ENCODE results near the gene ARID5B.
"Not testable (repeated sequence)": the region's sequence is repeated elsewhere in the genome, so short reads cannot be mapped to it uniquely, and the experiment has no call there.

The ARID5B gene

GRCh38 chr10:61965703-61966395 is 64.3 kb downstream of the ARID5B start:
- DNase-seq (ENCODE audit: low spot score), result no peak

GRCh38 chr10:61967298-61967697 is 65.8 kb downstream of the ARID5B start:
- DNase-seq (ENCODE audit: low spot score), result no peak

- no peak for DNase-seq (ENCODE audit: low spot score)
Observed at GRCh38 chr10:61970182-61971002, 68.9 kb downstream of the ARID5B start.

- no peak for DNase-seq (ENCODE audit: low spot score)
Observed at GRCh38 chr10:61971003-61971325, 69.5 kb downstream of the ARID5B start.

- no peak for DNase-seq (ENCODE audit: low spot score)
Observed at GRCh38 chr10:61973169-61973568, 71.7 kb downstream of the ARID5B start.

GRCh38 chr10:61973906-61974305 is 72.4 kb downstream of the ARID5B start:
- DNase-seq (ENCODE audit: low spot score), result no peak

- no peak for DNase-seq (ENCODE audit: low spot score)
Observed at GRCh38 chr10:61974601-61975390, 73.3 kb downstream of the ARID5B start.

GRCh38 chr10:61975391-61975932 is 74.0 kb downstream of the ARID5B start:
- no peak for DNase-seq (ENCODE audit: low spot score)

GRCh38 chr10:61976951-61977721 is 75.6 kb downstream of the ARID5B start:
- DNase-seq (ENCODE audit: low spot score), result not testable (repeated sequence)

- no peak for DNase-seq (ENCODE audit: low spot score)
Observed at GRCh38 chr10:61978965-61979364, 77.5 kb downstream of the ARID5B start.

GRCh38 chr10:61981460-61981859 is 80.0 kb downstream of the ARID5B start:
- DNase-seq (ENCODE audit: low spot score), result no peak

GRCh38 chr10:61983255-61983654 is 81.8 kb downstream of the ARID5B start:
- DNase-seq (ENCODE audit: low spot score), result no peak

GRCh38 chr10:61984803-61985418 is 83.4 kb downstream of the ARID5B start:
- no peak for DNase-seq (ENCODE audit: low spot score)

GRCh38 chr10:61985715-61986114 is 84.2 kb downstream of the ARID5B start:
- no peak for DNase-seq (ENCODE audit: low spot score)

- no peak for DNase-seq (ENCODE audit: low spot score)
Observed at GRCh38 chr10:61986382-61986781, 84.9 kb downstream of the ARID5B start.

GRCh38 chr10:61986788-61987492 is 85.4 kb downstream of the ARID5B start:
- DNase-seq (ENCODE audit: low spot score), result no peak

GRCh38 chr10:61987537-61987936 is 86.0 kb downstream of the ARID5B start:
- DNase-seq (ENCODE audit: low spot score), result no peak

- no peak for DNase-seq (ENCODE audit: low spot score)
Observed at GRCh38 chr10:61987951-61988379, 86.5 kb downstream of the ARID5B start.

GRCh38 chr10:61989995-61990760 is 88.7 kb downstream of the ARID5B start:
- DNase-seq (ENCODE audit: low spot score), result no peak

GRCh38 chr10:61990761-61991135 is 89.2 kb downstream of the ARID5B start:
- no peak for DNase-seq (ENCODE audit: low spot score)
